Endothelial cell of umbilical vein (primary cell): ENCODE measurements around the gene COL23A1. TPM values are rescaled to one million over a fixed set of nuclear protein-coding genes. Genes with fewer than 3 reads are reported as not detected.

ENCODE experiments used
- BruUV-seq: library from RNA; stranded (reverse); fragments of 400-500 nt; replicated peaks from 2 replicates; lab custom pipeline; 2021; lab: Mats Ljungman, UMichigan
- CTCF ChIA-PET: fragments of 300-600, 350-600 bp; sonication (Branson Sonifier 250); formaldehyde crosslinking; loops from one replicate; lab custom pipeline; 2021; ENCODE audit warnings: antibody characterized with exemption, inconsistent platforms; lab: Charles Lee
- POLR2A ChIA-PET: fragments of 300-600, 350-600 bp; sonication (Branson Sonifier 250); formaldehyde crosslinking; loops from one replicate; lab custom pipeline; 2021; ENCODE audit warnings: antibody characterized with exemption, inconsistent platforms; lab: Charles Lee
- DNase-seq: peaks from one replicate; pipeline ENCODE4 v3.0.0-alpha.2; 2011; ENCODE audit warnings: low read depth, low spot score
- FAIRE-seq: peaks from 2 replicates; lab custom pipeline; 2011; peaks lifted over from hg19 to GRCh38; lab: Jason Lieb, UNC
- H2AFZ ChIP-seq: 2 replicates; pipeline ENCODE4 v1.6.0; 2012; ENCODE audit warnings: low read depth, low read length, control low read depth, inconsistent platforms
- H3K27ac ChIP-seq: 2 replicates; pipeline ENCODE4 v1.5.1; 2011; ENCODE audit warnings: low read depth, mild to moderate bottlenecking, control low read depth, low read length, moderate library complexity; ENCODE audit not compliant: insufficient read depth
- H3K27me3 ChIP-seq, 2 experiments: 2 replicates each; pipeline versions ENCODE4 v1.6.0 to v1.6.1; 2011; ENCODE audit warnings: low read length in 2 of 2, mixed read lengths in 1 of 2; ENCODE audit not compliant: control insufficient read depth in 2 of 2, insufficient read depth in 2 of 2
- H3K36me3 ChIP-seq, 2 experiments: 2 replicates in 1 of 2; 3 replicates in 1 of 2; pipeline ENCODE4 v1.5.1; 2011; ENCODE audit warnings: low read length in 2 of 2, mild to moderate bottlenecking in 1 of 2, moderate library complexity in 1 of 2; ENCODE audit not compliant: control insufficient read depth in 2 of 2, insufficient read depth in 2 of 2; ENCODE audit errors: extremely low read depth in 1 of 2
- H3K4me1 ChIP-seq: 3 replicates; pipeline ENCODE4 v1.5.1; 2011; ENCODE audit warnings: mild to moderate bottlenecking, low read length; ENCODE audit not compliant: control insufficient read depth, insufficient read depth; ENCODE audit errors: extremely low read depth
- H3K4me2 ChIP-seq: 2 replicates; pipeline ENCODE4 v1.6.1; 2011; ENCODE audit warnings: low read length, control low read depth, mixed read lengths; ENCODE audit not compliant: insufficient read depth
- H3K4me3 ChIP-seq, 3 experiments: fragments of 200-600 bp in 1 of 3; sonication (generic), shearing (Covaris generic) in 1 of 3; replicated peaks in 1 of 3; 2 replicates each; pipeline ENCODE4 v1.5.1; 2011 to 2016; ENCODE audit warnings: control low read depth in 3 of 3, low read length in 3 of 3, mild to moderate bottlenecking in 2 of 3, inconsistent platforms in 1 of 3, low read depth in 1 of 3, moderate library complexity in 1 of 3; ENCODE audit not compliant: insufficient read depth in 1 of 3
- H3K79me2 ChIP-seq: 2 replicates; pipeline ENCODE4 v1.6.0; 2012; ENCODE audit warnings: low read length, inconsistent platforms; ENCODE audit not compliant: control insufficient read depth, insufficient read depth
- H3K9ac ChIP-seq: replicated peaks from 2 replicates; pipeline ENCODE3; 2011; ENCODE audit warnings: low read length, control low read depth; ENCODE audit not compliant: insufficient read depth; ENCODE audit errors: extremely low read depth
- H3K9me1 ChIP-seq: replicated peaks from 3 replicates; pipeline ENCODE4 v1.6.0; 2011; ENCODE audit warnings: mild to moderate bottlenecking, low read length; ENCODE audit not compliant: control insufficient read depth, insufficient read depth; ENCODE audit errors: extremely low read depth
- H3K9me3 ChIP-seq: replicated peaks from 2 replicates; pipeline ENCODE4 v1.5.1; 2012; ENCODE audit warnings: low read length, inconsistent platforms; ENCODE audit not compliant: control insufficient read depth, insufficient read depth
- H4K20me1 ChIP-seq: replicated peaks from 2 replicates; pipeline ENCODE3; 2011; ENCODE audit warnings: mild to moderate bottlenecking, low read length; ENCODE audit not compliant: control insufficient read depth, insufficient read depth; ENCODE audit errors: extremely low read depth
- EZH2 ChIP-seq: IDR thresholded peaks from 2 replicates; pipeline ENCODE4 v1.6.1; 2012; ENCODE audit warnings: borderline replicate concordance, low read depth, mild to moderate bottlenecking, moderate library complexity, low read length, inconsistent platforms; ENCODE audit not compliant: severe bottlenecking
- FOS ChIP-seq: IDR thresholded peaks from 2 replicates; pipeline ENCODE4 v1.6.1; 2011; ENCODE audit warnings: mild to moderate bottlenecking, low read length, moderate library complexity, borderline replicate concordance; ENCODE audit not compliant: insufficient read depth
- GATA2 ChIP-seq: IDR thresholded peaks from 2 replicates; pipeline ENCODE4 v1.7.0; 2011; ENCODE audit warnings: low read depth, mild to moderate bottlenecking, moderate library complexity, mixed read lengths, low read length; ENCODE audit not compliant: insufficient read length, insufficient read depth
- JUN ChIP-seq: IDR thresholded peaks from 2 replicates; pipeline ENCODE4 v1.6.1; 2011; ENCODE audit warnings: borderline replicate concordance, low read depth; ENCODE audit not compliant: insufficient read length, insufficient read depth
- MYC ChIP-seq: IDR thresholded peaks from one replicate; pipeline ENCODE4 v1.6.1; 2011; ENCODE audit warnings: mild to moderate bottlenecking, low read depth, low read length
- POLR2A ChIP-seq: IDR thresholded peaks from 2 replicates; pipeline ENCODE4 v1.6.1; 2012; ENCODE audit warnings: low read depth, mild to moderate bottlenecking, control low read depth, low read length
- POLR2AphosphoS5 ChIP-seq: IDR thresholded peaks from 2 replicates; pipeline ENCODE4 v1.6.1; 2012; ENCODE audit warnings: low read depth, mild to moderate bottlenecking, control low read depth, low read length, moderate library complexity; ENCODE audit not compliant: insufficient read depth
- dilution Hi-C: fragments of 300-500 bp; cut with MboI; formaldehyde crosslinking; loops from one replicate; pipeline ENCODE4 v1.15.0; 2019; ENCODE audit warnings: low sequenced_read_pairs; ENCODE audit not compliant: extremely low pct_ligation_motif_present
- intact Hi-C: fragments of 100-400 bp; cut with micrococcal nuclease; formaldehyde crosslinking; loops from one replicate; pipeline ENCODE4 v1.10.0; 2022
- polyA plus RNA-seq, 4 experiments: library from polyadenylated mRNA; depleted of rRNA in 3 of 4; stranded (reverse) in 3 of 4; unstranded in 1 of 4; fragments of >200 nt; gene quantifications; 2 replicates each; pipeline versions ENCODE4 v1.2.1 to v1.2.3, GENCODE V29; 2011 to 2012; ENCODE audit warnings: missing spikeins in 1 of 4
- total RNA-seq: library from RNA; stranded (reverse); gene quantifications from 2 replicates; pipeline ENCODE4 v1.2.3, GENCODE V29; 2021
- TF ChIP-seq, protein P1 (sequence below), 2 donors: IDR thresholded peaks; 1 replicate in 1 of 2; 2 replicates in 1 of 2; pipeline ENCODE4 v1.5.1; 2011; ENCODE audit warnings: low read length in 2 of 2, mild to moderate bottlenecking in 2 of 2, moderate library complexity in 2 of 2, control low read depth in 1 of 2, inconsistent platforms in 1 of 2, low read depth in 1 of 2; ENCODE audit not compliant: insufficient read depth in 1 of 2; ENCODE audit errors: extremely low read depth in 1 of 2
- TF ChIP-seq, protein P2 (sequence below): IDR thresholded peaks from 2 replicates; pipeline ENCODE4 v1.6.1; 2011; ENCODE audit not compliant: insufficient read depth, insufficient read length

COL23A1 gene
- total and polyA plus RNA-seq, 2 donors (not counting 3 experiments of a cell fraction or from before 2014, with no cell fraction given), result not detected

DNA sequence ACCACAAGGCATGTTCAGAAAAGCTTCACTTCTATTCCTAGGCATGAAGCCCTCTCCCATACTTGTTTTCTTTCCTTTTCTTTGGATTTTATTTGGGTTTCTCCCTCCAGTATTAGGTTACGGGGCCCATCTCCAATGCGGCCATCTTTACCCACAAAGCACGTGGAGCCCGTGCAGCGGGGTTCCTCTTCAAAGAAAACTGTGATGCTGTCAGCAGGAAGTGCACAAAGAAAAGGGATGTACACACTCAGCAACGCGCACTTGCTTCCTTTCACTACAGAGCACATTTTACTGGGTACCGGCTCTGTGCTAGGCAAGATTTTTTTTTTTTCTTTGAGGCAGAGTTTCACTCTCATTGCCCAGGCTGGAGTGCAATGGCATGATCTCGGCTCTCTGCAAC is 106.6 kb downstream of the COL23A1 start:
- no TSS peak for BruUV-seq
- Histone ChIP-seq H3K27me3 (no peaks in the 10 kb centered on the region), H3K27ac (no peak overlapping the region), H3K36me3 (no peaks in the 10 kb centered on the region), H3K4me1 (no peaks in the 10 kb centered on the region), H3K79me2 (no peaks in the 10 kb centered on the region), H3K9ac (no peak overlapping the region), H3K9me3 (no peaks in the 10 kb centered on the region), H3K4me2 (no peak overlapping the region), H3K9me1 (no peaks in the 10 kb centered on the region), H4K20me1 (no peaks in the 10 kb centered on the region), H3K4me3 (no peak overlapping the region), H2AFZ (no peak overlapping the region)
- intact Hi-C loops (no loop called here), dilution Hi-C loops (no loop called here)
- no peak for TF ChIP-seq FOS
- TF ChIP-seq JUN, result no peak
- TF ChIP-seq, protein P1, sequence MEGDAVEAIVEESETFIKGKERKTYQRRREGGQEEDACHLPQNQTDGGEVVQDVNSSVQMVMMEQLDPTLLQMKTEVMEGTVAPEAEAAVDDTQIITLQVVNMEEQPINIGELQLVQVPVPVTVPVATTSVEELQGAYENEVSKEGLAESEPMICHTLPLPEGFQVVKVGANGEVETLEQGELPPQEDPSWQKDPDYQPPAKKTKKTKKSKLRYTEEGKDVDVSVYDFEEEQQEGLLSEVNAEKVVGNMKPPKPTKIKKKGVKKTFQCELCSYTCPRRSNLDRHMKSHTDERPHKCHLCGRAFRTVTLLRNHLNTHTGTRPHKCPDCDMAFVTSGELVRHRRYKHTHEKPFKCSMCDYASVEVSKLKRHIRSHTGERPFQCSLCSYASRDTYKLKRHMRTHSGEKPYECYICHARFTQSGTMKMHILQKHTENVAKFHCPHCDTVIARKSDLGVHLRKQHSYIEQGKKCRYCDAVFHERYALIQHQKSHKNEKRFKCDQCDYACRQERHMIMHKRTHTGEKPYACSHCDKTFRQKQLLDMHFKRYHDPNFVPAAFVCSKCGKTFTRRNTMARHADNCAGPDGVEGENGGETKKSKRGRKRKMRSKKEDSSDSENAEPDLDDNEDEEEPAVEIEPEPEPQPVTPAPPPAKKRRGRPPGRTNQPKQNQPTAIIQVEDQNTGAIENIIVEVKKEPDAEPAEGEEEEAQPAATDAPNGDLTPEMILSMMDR (IDR thresholded peaks at IDR 0.05; ENCODE audit: extremely low read depth in 1 of 2, insufficient read depth in 1 of 2, low read depth in 1 of 2, low read length in 2 of 2), result no peak
- TF ChIP-seq POLR2AphosphoS5, result no peak
- TF ChIP-seq EZH2, result no peak
- no peak for TF ChIP-seq MYC
- TF ChIP-seq, protein P2, sequence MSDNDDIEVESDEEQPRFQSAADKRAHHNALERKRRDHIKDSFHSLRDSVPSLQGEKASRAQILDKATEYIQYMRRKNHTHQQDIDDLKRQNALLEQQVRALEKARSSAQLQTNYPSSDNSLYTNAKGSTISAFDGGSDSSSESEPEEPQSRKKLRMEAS, result no peak
- TF ChIP-seq POLR2A, result no peak
- TF ChIP-seq GATA2, result no peak
- POLR2A ChIA-PET, result no interaction called here
- no peak for DNase-seq
- CTCF ChIA-PET, result no interaction called here
- FAIRE-seq, result no peak
